GM19025 (cell line): ENCODE measurements around the gene TRIP6.
"Not testable (repeated sequence)": the region's sequence is repeated elsewhere in the genome, so short reads cannot be mapped to it uniquely, and the experiment has no call there.

Experiments
- ATAC-seq: cut with Tn5 transposase; IDR thresholded peaks from one replicate; pipeline ENCODE4 v1.9.1; 2021; ENCODE audit warnings: mild to moderate bottlenecking, low read depth, moderate library complexity; ENCODE audit not compliant: unreplicated experiment

TRIP6 gene

GRCh38 chr7:100837099-100837836 is 29.9 kb upstream of the TRIP6 start:
- peak; percentile 86 for ATAC-seq

GRCh38 chr7:100839361-100839760 is 27.8 kb upstream of the TRIP6 start:
- no peak for ATAC-seq

- no peak for ATAC-seq
Observed at GRCh38 chr7:100840470-100841100, 26.6 kb upstream of the TRIP6 start.

GRCh38 chr7:100847360-100847759 is 19.8 kb upstream of the TRIP6 start:
- ATAC-seq: no peak

GRCh38 chr7:100852048-100852872 is 14.9 kb upstream of the TRIP6 start, which contains the start of gene SLC12A9:
Gene SLC12A9 (plus strand): TSS chr7:100852713. CDS start chr7:100854198, 1,485 bp downstream.
- peak; percentile 96 for ATAC-seq

- no peak for ATAC-seq
Observed at GRCh38 chr7:100854146-100854895, 12.9 kb upstream of the TRIP6 start.

GRCh38 chr7:100854899-100855298 is 12.3 kb upstream of the TRIP6 start:
- not testable (repeated sequence) for ATAC-seq

GRCh38 chr7:100855515-100855914 is 11.7 kb upstream of the TRIP6 start:
- ATAC-seq: no peak

GRCh38 chr7:100856871-100857282 is 10.3 kb upstream of the TRIP6 start:
- ATAC-seq: no peak

GRCh38 chr7:100859856-100860255 is 7.3 kb upstream of the TRIP6 start:
- ATAC-seq: no peak

- no peak for ATAC-seq
Observed at GRCh38 chr7:100860702-100861615, 6.2 kb upstream of the TRIP6 start.

- no peak for ATAC-seq
Observed at GRCh38 chr7:100861616-100861985, 5.6 kb upstream of the TRIP6 start.

- ATAC-seq: no peak
Observed at GRCh38 chr7:100863406-100863950, 3.7 kb upstream of the TRIP6 start.

- no peak for ATAC-seq
Observed at GRCh38 chr7:100864263-100864845, 2.8 kb upstream of the TRIP6 start.

GRCh38 chr7:100865372-100865911 is 1.7 kb upstream of the TRIP6 start:
- ATAC-seq: no peak

GRCh38 chr7:100865938-100866728 is 1.1 kb upstream of the TRIP6 start:
- no peak for ATAC-seq

GRCh38 chr7:100866729-100867039 is 503 bp upstream of the TRIP6 start:
- ATAC-seq: no peak
